GM10266 (cell line): ENCODE data around the gene TRAPPC1.

Experiments used
- DNase-seq: peaks from one replicate; pipeline ENCODE4 v3.0.0; 2012; ENCODE audit errors: extremely low spot score
- TF ChIP-seq, protein P1 (sequence below): IDR thresholded peaks from 2 replicates; pipeline ENCODE4 v1.5.1; 2012; ENCODE audit warnings: mild to moderate bottlenecking, low read depth; ENCODE audit not compliant: control insufficient read depth, insufficient read depth; ENCODE audit errors: missing control alignments

Gene TRAPPC1

DNA sequence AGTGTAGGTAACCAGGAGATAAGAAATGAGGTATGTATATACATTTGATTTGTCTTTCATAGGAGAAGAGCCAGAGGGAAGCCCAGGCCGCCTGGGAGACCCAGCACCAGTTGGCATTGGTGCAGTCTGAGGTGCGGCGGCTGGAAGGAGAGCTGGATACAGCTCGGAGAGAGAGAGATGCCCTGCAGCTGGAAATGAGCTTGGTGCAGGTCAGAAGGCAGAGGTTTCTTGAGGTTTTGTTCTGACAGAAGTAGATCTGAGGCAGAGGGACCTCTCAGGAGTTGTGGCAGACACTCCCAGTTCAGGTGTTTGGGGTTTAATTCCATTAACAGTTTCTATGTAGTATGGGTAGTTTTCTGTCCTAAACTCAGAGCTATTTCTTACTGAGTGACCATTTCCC, 8.3 kb upstream of the TRAPPC1 start:
- TF ChIP-seq, protein P1, sequence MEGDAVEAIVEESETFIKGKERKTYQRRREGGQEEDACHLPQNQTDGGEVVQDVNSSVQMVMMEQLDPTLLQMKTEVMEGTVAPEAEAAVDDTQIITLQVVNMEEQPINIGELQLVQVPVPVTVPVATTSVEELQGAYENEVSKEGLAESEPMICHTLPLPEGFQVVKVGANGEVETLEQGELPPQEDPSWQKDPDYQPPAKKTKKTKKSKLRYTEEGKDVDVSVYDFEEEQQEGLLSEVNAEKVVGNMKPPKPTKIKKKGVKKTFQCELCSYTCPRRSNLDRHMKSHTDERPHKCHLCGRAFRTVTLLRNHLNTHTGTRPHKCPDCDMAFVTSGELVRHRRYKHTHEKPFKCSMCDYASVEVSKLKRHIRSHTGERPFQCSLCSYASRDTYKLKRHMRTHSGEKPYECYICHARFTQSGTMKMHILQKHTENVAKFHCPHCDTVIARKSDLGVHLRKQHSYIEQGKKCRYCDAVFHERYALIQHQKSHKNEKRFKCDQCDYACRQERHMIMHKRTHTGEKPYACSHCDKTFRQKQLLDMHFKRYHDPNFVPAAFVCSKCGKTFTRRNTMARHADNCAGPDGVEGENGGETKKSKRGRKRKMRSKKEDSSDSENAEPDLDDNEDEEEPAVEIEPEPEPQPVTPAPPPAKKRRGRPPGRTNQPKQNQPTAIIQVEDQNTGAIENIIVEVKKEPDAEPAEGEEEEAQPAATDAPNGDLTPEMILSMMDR = no peak
- DNase-seq = no peak

DNA sequence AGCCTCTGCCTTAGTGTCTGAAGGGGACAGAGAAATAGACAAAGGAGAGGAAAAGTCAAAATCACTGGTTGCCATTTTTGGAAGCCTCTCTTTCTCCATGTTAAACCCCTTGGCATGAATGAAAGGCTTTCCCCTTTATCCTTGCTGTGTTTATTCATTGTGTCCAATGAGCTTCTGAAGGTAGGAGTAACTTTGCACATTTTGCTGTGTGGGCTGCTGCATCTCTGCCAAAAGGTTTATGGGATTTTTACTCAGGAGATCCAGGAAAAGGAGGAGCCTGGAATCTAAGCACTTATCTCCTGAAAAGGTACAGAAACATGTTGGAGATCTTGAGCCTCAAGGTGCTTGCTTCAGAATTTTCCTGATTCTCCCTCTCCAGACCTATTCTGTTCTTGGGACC, 4.1 kb upstream of the TRAPPC1 start:
- DNase-seq = no peak
- TF ChIP-seq, protein P1 = no peak

DNA sequence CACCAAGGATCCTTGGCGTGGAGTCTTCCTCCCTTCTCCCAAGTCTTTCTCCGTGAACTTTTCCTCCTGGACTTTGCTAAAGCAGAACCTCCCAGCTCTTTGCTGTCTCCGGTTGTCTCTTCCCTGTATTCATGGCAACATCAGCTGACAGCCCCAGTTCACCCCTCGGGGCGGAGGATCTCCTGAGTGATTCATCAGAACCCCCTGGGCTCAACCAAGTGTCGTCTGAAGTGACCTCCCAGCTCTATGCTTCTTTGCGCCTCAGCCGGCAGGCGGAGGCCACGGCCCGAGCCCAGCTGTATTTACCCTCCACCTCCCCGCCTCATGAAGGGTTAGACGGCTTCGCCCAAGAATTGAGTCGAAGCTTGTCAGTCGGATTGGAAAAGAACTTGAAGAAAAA, 1.2 kb upstream of the TRAPPC1 start:
- DNase-seq = peak; percentile 38
- TF ChIP-seq, protein P1 = no peak

DNA sequence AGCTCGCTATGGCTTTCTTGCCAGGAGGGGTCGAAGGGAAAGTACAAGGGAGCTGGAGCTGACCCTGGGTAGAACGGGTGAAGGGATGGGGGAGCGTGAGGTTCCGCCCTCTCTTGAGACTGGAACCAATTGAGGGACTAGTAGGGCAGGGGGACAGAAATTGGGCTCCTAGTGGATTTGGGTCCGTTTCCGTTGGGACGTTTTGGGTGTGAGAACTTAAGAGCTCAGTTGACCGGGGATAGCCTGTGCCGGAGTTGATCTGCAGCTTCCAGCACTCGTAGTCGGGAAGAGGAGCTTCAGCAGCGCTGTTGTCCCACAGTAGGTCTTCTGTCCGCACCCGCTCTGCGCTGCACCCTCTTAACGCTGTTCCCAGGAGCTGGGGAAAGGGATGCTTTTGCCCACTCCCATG, 741 bp upstream of the TRAPPC1 start:
- TF ChIP-seq, protein P1 = no peak
- DNase-seq = peak; percentile 60

DNA sequence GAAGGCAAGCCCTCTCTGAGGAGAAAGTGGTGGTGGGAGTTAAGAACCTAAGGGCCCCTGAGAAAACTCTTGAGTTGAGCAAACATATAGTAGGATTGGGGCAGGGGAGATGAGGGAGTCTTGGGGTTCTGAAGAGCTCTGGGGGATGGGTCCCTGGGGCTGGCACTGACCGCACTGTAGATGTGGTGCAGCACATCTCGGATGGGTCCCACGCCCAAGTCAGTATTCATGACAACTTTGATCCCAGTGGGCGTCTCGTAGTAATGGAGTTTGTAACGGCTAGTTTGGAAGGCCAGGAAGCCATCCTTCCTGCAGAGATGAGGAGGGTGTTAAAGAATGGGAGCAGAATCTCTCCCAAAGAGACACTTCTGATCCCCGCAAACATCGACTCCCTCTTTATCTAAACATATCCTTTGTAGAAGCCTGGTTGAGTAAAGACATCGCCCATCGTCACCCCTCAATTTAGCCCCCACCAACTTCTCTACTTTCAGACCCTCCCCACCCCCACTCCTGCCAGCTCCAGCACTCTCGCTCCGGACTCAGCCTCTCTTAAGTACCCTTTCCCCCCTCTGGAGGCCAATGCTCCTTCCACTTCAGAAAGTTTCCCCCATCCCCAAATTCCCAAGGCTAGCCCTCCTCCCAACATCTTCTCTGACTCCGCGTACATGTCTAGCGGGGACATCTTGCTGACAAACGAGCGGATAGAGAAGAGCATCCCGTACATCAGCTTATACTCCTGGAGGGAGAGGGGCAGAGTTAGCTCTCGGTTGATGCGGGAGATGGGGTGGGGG, 710 bp downstream of the TRAPPC1 start:
- TF ChIP-seq, protein P1 = no peak
- no peak for DNase-seq

DNA sequence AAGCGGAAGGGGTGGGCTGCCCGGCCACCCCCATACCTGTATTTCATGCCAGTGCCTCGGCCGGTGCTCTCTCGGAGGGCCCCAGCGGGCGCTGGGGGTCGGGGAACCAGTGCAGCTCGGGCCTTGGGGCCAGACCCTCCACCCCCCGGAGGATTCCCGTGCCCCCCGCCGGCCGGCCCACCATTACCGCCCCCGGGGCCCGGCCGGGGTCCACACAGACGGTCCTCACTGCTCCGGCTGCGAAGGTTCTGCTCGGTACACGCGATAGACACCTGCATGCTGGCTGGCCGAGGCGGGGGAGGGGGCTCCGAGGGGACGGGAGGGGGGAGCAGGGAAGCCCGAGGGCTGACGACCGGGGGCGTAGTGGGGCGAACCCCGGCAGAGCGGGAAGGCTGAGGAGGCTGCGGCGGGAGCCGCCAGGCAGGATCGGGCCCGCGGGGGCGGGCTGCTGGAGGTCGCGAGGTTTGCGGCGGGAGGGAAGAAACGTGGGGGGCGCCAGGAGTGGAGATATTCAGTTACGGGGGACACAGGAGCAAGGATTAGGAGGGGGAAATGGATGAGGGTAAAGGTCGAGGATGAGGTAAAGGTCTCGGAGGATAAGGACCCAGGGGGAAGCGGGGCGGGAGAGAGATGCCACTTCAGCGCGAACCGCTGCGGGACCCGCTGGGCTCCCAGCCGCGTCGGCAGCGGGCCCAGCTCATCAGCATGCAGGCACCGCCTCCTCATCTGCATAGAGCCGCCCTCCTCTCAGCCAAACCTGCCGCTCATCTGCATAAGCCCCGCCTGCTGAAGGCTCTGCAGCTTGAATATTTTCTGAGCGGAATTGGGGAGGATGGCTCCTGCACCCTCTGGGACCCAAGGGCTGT, 2.4 kb downstream of the TRAPPC1 start, which contains the start of gene KCNAB3:
Gene KCNAB3, minus strand, starts transcription at position 699 of the 866 bp plus-strand sequence. Its CDS starts 421 bp downstream, at position 278.
- TF ChIP-seq, protein P1 = no peak
- no peak for DNase-seq
